NCI-H446 treated with DMSO at 0.1 percent for 48 hours (cell line): ENCODE data around the gene PDE3B.
"Not testable (repeated sequence)": the region's sequence is repeated elsewhere in the genome, so short reads cannot be mapped to it uniquely, and the experiment has no call there.

ENCODE experiments used
- DNase-seq: peaks from one replicate; lab custom pipeline; 2025; lab: John Stamatoyannopoulos, UW

The PDE3B gene

GRCh38 chr11:14812757-14813156 is 169.2 kb downstream of the PDE3B start:
- no peak for DNase-seq

DNA sequence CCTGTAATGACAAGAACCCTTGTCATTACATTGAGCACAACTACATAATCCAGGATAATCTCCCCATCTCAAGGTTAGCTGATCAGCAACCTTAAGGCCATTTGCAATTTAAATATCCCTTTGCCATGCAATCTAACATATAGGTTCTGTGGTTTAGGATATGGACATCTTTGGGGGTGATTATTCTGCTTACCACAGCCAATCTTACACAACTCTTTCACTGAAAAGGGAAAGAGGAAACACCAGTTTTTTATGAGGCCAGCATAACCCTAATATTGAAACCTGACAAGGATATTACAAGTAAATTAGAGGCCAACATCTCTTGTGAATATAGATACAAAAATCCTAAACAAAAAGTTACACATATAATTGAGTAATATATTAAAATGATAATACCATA is 169.9 kb downstream of the PDE3B start:
- no peak for DNase-seq

- DNase-seq, result no peak
These were observed 175.2 kb downstream of the PDE3B start for GRCh38 chr11:14818779-14819178.

- DNase-seq, result no peak
These were observed 176.0 kb downstream of the PDE3B start for GRCh38 chr11:14819596-14819995.

GRCh38 chr11:14821031-14821430 is 177.4 kb downstream of the PDE3B start:
- DNase-seq, result no peak

DNA sequence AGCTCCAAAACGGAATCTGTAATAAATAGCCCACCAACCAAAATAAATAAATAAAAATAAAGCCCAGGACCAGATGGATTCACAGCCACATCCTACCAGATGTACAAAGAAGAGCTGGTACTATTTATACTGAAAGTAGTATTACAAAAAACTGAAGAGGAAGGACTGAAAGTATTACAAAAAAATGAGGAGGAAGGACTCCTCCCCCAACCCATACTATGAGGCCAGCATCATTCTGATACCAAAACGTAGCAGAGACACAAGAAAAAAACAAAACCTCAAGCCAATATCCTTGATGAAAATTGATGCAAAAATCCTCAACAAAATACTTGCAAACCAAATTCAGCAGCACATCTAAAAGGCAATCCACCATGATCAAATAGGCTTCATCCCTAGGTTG is 183.0 kb downstream of the PDE3B start:
- DNase-seq, result no peak

- no peak for DNase-seq
These were observed 192.2 kb downstream of the PDE3B start for GRCh38 chr11:14835496-14836492.

GRCh38 chr11:14842002-14842401 is 198.4 kb downstream of the PDE3B start:
- DNase-seq, result no peak

- no peak for DNase-seq
These were observed 209.1 kb downstream of the PDE3B start for GRCh38 chr11:14852571-14853177.

- DNase-seq, result no peak
These were observed 210.5 kb downstream of the PDE3B start for GRCh38 chr11:14854057-14854456.

DNA sequence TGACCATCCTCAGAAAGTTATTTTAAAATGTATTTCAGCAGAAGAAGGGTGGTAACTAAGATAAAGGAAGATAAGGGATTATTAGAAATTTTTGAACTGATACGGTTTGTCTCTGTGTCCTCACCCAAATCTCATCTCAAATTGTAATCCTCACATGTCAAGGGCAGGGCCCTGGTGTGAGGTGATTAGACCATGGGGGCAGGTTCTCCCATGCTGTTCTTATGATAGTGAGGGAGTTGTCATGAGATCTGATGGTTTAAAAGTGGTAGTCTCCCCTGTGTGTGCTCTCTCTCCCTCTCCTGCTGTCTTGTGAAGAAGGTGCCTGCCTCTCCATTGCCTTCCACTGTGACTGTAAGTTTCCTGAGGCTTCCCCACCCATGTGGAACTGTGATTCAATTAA is 212.3 kb downstream of the PDE3B start:
- no peak for DNase-seq

GRCh38 chr11:14857621-14858020 is 214.0 kb downstream of the PDE3B start:
- DNase-seq, result no peak

DNA sequence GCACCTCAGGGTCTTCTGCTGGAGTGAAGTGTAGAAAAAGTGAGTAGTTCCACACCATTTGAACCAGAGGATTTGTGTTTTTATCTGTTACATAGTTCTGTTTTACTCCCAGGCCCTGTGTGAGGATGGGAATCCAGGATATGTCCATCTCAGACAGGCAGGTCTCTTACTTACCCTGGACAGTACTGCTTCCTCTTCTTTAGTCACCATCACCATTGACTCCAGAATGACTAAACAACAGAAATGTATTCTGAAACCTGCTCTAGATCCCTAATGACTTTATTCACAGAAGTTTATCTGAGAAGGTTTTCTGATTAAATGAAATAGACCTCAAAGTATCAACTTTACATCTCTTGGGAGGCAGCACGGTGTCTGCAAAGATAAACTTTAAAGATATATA is 214.8 kb downstream of the PDE3B start:
- DNase-seq, result no peak

DNA sequence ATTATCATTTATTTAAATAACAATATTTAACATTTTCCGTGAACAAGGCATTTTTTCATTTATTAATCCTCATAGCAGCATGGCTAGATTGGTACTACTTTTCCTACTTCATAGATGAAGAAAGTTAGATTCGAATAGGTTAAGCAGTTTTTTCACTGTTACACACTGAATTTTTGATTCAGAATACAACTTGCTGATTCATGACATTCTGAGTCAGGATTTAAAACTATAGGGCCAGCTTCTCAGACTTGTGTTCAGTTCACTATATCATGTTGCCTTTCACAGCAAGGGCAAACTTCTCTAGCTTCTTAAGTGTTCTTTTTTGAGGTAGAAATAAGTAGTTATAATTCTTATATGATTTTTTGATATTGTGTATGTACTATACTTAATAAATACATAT is 216.9 kb downstream of the PDE3B start:
- DNase-seq, result no peak

DNA sequence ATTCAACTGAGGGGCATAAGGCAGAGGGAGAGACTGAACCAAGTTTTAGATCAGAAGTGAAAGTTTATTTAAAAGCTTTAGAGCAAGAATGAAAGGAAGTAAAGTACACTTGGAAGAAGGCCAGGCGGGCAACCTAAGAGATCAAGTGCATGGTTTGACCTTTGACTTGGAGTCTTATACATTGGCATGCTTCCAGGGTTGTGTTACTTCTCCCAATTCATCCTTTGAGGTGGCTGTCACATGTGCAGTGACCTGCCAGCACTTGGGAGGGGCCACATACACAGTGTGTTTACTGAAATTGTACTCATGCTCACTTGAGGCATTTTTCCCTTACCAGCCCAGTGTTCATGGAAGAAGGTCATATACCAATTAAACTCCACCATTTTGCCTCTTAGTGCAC is 218.1 kb downstream of the PDE3B start:
- no peak for DNase-seq

DNA sequence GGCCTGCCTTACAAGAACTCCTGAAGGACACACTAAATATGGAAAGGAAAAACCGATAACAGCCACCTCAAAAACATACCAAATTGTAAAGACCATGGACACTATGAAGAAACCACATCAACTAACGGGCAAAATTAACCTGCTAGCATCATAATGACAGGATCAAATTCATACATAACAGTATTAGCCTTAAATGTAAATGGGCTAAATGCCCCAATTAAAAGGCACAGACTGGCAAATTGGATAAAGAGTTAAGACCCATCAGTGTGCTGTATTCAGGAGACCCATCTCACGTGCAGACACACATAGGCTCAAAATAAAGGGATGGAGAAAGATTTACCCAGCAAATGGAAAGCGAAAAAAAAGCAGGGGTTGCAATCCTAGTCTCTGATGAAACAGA is 220.2 kb downstream of the PDE3B start:
- DNase-seq, result not testable (repeated sequence)

DNA sequence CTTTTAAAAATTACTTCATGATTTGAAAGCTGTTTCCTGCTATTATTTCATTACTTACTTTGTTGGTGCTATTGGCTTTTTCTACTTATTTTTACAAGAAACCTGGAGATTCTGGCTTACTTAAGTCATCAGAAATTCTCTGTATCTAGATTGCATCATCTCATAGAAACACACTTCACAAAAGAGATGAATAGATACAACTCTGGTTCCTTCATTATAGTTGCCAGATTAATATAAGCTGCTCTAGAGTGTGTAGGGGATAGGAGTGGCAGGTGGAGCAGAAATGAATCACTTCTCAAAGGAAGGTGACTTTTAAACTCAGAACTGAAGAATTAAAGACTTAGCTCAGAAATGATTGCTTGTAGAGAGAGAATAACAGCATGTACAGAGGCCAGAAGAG is 228.4 kb downstream of the PDE3B start:
- DNase-seq, result no peak

GRCh38 chr11:14873632-14874031 is 230.0 kb downstream of the PDE3B start:
- DNase-seq, result no peak

DNA sequence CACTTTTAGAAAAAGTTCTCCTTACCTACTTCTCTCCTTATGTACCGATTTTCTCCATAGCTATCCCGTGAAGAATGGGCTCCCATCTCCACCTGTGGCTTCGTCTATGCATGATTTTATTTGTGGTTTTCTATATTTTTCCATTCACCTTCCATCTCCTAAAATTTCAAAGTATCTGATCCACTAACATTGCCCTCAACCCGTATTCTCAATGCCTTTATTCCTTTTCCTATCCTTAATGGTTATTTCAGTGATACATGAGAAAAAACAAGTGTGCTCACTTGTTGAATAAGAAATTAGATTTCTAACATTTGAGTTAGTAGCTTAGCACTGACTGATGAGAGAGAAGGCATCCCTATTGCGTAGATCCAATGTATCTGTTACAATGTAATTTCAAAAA is 231.6 kb downstream of the PDE3B start:
- no peak for DNase-seq

- DNase-seq, result no peak
These were observed 238.1 kb downstream of the PDE3B start for GRCh38 chr11:14881576-14882193.

- no peak for DNase-seq
These were observed 238.6 kb downstream of the PDE3B start for GRCh38 chr11:14882196-14882595.

DNA sequence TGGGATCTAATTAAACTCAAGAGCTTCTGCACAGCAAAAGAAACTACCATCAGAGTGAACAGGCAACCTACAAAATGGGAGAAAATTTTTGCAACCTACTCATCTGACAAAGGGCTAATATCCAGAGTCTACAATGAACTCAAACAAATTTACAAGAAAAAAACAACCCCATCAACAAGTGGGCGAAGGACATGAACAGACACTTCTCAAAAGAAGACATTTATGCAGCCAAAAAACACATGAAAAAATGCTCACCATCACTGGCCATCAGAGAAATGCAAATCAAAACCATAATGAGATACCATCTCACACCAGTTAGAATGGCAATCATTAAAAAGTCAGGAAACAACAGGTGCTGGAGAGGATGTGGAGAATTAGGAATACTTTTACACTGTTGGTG is 240.1 kb downstream of the PDE3B start:
- not testable (repeated sequence) for DNase-seq

- DNase-seq, result no peak
These were observed 241.2 kb downstream of the PDE3B start for GRCh38 chr11:14884667-14885273.
